NCI-H774 (cell line): Measurements from ENCODE around the gene MAML3.
A peak's percentile ranks its signal among the peaks of the same experiment; 100 is the strongest.

Source experiments
- DNase-seq: peaks from one replicate; lab custom pipeline; 2025; lab: John Stamatoyannopoulos, UW

The MAML3 gene

DNA sequence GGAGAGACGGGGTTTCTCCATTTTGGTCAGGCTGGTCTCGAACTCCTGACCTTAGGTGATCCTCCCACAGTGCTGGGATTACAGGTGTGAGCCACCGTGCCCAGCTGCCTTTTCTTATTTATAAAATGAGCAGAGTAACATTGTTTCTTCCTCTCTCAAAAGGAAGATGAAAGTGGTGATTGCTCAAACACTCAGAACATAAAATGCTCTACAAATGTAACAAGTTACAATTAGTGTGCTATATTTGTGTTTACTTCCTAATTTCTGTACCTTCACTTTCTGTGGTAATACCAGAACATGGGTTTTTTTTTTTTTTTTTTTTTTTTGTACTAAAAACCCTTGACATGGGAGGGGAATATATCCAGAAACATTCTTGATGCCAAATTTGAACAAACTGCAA lies 290.5 kb downstream of the MAML3 start:
- no peak for DNase-seq

DNA sequence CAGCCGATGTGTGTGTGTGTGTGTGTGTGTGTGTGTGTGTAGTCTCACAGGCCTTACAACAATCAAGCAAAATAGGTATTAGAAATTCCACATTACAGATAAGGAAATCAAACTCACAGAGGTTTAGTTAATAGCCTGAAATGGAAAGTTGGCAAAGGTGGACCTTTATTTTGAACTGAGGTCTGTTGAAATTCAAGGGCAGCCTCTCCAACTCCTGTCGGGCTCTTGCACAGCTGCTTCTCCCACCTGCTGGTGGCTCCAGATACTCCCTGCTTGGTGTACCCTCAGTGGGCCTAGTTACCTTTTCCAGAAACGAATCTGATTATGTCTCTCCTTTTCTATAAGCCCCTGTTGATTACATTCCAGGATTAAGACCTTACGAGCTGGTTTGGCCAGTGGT lies 292.5 kb downstream of the MAML3 start:
- DNase-seq, result no peak

DNA sequence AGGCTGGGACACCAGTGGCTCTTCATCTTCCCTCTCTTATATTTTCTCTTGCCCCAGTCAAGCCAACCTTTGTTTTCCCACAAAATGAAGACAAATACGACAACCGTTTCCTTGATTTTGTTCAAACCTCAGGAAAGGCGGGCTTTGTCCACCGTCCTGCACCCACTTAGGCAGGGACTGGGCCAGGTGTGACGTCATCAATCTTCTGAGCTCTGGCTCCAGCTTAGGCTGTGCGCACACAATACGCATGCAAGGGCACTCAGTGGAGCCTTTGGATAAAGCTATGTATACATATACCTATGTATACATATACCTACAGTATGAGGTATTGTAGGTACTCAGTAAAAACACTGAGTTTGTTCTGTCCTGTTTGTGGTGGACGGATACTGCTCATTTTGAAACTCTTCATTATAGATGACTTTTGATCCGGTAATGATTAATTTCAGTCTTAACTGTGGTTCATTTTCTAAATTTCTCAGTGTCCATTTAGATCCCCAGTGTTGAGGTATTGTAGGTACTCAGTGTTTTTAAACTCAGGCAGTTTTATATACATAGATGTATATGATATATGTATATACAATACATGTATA lies 293.5 kb downstream of the MAML3 start:
- DNase-seq, result no peak

DNA sequence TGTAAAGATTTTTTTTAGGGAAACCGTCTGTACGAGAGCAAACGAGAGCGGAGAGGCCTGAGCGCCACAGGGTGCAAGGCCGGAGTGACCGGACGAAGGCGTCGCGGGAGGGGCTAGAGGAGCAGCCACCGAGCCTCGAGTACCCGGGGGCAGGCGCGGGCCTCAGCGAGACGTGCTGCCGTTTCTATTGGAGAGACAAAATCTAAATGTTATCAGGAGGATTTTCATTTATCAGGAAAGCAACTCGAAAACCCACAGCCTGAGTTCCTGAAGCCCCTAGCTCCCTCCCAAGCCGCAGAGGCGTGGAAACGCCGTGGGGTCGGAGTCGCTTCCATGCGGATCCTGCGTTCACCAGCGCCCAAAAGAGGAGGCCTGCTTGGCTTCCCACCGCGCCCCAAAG lies 294.1 kb downstream of the MAML3 start:
- DNase-seq, result no peak

DNA sequence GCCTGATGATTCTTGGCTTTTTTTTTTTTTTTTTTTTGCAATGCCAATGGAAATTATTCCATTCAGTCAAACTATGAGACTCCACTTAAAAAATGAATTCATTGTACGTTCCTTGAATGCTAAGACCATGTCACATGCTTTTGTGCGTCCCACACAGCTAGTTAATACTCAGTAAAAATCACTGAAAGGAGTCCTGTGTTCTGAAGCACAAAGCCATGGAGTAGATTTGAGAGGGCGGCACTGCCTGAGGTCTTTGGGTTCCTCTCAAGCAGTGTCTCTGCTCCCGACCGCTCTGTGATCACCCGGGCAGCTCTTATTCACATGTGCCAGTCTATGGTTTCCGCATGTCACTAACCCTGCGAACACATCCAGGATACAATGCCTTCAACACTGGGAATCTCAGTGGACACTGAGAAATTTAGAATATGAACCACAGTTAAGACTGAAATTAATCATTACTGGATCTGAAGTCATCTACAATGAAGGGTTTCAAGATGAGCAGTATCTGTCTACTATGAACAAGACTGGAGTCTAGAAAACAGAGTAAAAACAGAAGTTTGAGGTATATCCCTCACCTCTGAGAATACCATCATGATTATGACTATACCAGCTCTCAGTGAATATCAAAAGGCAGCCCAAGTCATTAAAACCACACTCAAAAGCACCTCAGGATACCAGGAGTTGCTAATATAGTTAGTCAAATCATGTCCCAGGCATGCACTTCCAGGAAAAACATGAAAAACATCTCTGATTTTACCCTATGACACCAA lies 295.4 kb downstream of the MAML3 start:
- no peak for DNase-seq

DNA sequence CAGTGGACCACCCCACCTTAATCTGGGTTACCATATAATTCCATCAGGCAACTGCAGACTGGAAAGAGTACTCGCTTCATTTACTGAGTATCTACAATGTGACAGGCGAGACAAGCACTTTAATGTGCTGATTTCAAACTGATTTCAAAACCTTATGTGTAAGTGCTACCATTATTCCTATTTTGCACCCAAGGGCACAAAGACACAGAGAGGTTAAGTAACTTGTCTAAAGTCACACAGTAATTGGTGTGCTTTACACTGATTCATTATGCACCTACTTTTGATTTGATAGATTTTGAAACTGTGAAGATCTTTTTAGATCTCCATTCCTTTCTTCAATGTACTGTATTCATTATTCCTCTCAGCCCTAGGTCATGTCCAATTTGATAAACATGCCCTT lies 296.0 kb downstream of the MAML3 start:
- DNase-seq, result no peak

DNA sequence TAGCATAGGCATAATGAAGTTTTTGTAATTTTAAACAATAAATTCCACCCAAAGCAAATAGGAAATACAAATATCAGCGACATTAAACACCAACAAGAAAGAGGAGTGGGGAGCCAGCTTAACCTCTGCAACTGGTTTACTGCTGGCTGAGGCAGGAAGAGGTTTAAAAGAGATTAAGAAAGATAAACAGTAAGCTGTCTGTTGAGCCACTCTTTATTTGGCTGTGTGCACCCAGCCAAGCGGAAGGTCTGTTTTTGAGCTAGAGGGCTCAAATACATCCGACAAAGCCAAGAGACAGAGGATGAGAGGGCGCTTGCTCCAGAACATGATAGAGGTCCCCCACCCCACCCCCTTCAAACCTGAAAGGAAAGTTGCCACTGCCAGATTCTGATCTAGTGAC lies 297.0 kb downstream of the MAML3 start:
- no peak for DNase-seq

DNA sequence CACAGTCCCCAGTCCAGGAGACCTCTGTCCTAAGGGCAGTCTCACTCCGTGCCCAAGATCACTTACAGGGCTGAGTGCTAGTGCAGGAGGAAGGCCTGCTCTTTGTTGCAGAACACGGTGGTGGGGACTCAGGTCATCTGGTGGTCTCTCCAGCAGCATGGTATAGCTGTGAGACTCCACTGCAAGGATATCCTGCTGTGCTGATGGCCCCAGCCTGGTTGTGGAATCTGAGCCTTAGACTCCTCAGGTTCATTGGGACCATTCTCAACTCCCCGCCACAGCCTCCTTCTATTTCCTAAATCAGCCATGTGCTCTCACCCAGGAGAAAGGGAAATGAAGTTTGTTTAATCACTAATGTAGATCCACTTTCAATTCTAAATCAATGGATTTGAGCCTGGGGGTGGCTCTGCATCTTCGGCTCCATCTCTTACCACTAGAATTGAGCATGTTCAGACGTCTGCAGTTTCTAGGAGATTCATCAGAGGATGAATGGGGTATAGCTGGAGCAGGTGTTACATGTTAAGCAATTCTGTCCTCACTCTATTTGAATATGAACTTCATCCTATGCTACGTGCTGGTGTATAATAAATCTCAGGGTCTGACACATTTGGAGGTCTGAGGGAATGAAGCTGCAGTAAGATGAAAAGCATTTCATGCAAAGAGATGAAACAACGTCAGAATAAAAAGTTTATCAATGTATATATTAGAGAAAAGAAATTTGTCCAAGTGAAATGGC lies 299.1 kb downstream of the MAML3 start:
- DNase-seq, result no peak

DNA sequence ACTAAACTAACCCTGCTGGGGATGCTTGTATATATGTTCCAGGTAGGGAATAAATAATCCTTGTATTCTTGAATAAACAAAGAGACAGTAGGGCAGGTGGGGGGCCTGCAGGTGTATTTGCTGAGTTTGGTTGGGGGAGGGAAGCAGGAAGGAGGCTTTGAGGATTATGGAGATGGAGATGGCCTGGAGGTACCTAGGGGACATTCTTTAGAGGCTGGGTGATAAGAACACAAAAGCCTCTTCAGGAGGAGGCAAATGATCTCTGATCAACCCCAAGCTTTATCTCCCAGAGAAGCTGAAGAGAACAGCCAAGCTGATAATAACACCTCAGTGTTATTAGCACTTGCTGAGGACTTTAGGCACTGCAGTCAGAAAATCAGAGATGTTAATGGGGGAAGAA lies 300.7 kb downstream of the MAML3 start:
- DNase-seq, result no peak

DNA sequence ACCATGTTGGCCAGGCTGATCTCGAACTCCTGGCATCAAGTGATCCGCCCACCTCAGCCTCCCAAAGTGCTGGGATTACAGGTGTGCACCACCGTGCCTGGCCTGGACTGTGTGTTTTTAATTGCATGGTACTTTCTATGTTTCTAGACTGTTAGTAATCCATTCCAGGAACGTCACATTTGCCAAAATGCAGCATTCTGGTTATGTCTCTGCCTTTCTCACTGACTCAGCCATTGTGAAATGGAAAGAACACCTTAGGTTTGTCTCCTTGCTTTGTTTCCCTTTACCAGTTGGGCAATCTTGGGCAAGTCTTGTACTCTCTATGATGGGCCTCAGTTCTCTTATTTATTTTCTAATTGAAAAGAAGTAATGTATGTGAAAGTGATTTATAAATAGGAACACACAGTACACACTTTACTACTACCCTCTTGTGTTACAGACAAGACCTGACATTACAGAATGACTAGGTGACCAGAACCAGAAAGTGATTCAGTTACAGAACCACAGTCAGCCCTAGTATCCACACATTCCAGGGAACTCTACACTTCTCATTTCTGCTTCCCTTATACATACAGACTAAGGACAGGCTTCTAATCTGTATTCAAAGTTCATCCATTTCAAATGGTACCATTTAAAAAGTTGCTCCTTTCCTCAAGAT lies 301.2 kb downstream of the MAML3 start:
- no peak for DNase-seq

DNA sequence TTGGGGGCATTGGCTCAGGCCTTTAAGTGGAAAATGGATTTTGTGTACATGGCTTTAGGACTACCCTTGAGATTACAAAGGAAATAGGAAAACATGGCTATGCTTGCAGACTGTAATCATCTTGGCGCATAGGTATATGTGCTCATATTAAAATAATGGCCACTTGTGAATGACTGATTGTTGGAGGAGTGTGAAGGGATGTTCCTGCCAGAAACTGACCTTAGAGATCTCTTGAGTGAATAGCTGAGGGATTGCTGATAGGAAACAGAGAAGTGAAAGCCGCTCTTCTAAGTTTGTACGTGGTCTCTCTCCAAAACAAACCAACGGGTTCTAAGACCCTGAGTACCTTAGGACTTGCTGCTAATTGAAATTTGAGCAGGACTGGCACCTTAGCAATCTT lies 302.3 kb downstream of the MAML3 start:
- no peak for DNase-seq

DNA sequence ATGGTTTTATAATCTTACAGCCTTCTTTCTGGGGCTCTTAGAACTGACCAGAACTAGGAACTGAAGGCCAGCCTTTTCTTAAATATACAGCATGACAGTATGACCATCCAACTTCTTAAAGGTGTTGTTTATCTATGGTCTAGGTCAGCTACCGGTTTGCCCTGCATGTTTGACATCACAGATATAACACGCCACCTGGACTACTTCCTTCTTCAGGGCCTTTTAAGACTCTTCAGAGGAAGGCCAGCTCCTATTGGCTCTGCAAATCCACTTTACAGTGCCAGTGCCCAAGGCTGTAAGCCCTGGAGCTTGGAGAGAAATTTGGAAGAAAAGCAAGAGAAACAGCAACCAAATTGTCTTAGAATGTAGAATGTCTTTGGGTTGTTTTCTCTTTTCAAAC lies 302.9 kb downstream of the MAML3 start:
- no peak for DNase-seq

DNA sequence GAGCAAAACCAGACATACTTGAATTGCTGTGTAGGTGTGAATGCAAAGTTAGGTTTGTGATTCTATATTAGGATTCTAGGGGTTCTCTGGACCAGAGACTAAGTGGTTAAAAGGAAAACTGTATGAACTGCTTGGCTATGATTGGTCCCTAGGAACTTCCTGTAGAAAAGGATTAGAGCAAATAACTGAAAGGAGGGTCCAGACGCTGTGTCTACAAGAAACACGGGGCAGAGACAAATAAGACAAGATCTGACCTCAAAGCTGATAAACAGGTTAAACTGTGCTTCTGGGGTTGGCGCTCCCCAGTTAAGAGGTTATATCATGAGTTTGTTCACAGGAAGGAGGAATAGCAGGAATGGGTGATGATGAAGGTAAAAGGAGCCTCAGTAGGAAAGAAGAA lies 304.8 kb downstream of the MAML3 start:
- no peak for DNase-seq

DNA sequence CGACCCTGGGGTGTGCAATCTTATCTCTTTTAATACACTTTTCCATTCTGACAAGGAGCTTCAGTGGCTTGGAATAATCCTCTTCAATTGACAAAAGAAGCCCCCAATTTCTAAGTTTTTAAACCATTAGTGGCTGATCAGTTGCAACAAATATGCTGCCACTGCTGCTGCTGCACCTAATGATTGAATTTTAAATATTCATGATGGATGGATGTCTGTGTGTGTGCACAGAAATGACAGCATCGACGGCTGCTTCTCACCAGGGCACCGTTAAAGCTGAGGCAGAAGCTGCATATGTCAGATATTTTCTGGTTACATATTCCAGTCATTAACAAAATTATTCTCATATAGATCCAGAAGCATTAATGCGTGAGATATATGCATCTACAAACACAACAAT lies 306.0 kb downstream of the MAML3 start:
- DNase-seq, result no peak

DNA sequence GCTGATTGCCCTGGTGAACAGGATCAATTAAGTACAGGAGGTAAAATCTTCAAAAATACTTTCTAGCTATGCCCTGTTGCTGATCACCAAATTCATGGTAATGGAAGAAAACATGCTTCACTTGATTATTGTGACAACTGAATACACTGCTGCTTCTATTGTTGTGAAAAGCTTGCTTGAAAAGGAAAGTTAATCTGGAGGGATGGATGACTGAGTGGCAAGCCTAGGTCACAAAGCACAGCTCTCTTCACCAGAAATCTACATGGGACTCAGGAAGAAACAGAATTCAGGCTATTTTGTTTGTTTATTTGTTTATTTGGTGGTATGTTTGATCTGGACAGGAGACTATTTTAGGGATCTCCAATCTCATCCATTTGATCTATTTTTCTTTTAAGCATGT lies 306.4 kb downstream of the MAML3 start:
- DNase-seq, result no peak

DNA sequence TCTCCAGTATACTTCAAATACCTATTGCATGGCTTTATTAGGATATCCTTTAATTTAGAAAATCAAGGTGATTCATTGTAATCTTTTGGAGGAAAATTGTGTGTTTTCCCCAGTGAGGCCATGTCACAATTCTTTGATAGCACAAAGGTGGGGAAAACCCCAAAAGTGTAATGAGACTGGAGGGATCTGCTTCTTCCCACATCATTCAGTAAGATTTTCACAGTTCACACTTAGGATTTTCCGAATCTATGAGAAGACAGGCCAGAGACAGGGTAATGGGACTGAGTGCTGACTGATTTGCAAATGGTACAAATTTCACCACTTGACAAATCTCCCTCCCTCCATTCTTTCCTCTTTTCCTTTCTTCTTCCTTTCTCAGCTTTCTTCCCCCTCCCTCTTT lies 307.2 kb downstream of the MAML3 start:
- no peak for DNase-seq

DNA sequence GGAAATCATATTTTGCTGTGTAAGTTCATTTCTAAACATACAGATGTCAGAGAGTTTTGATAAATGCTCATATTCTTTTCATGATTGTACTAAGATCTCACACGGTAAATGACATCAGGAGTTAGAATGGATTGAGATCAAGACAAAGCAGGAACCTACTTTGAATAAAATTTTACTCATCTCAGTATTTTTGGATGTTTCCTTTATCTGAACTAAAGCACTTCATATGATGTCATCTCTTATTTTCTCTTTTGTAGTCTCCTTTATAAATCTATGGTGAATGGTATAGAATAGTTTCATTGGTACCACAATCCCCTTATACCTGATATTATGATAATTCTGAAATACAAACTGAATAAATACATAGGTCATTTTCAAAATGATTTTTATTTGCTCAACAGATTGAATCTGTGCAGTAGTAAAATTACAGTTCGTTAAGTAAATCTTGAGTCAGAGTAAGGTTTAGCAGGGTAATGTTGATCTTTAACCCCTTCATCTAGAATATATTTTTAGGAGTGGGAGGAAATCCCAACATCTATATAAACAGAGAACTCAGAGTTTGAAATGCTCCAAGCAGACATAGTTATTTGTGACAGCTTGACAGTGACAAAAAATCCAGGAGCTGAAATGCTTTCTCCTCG lies 308.4 kb downstream of the MAML3 start:
- no peak for DNase-seq

DNA sequence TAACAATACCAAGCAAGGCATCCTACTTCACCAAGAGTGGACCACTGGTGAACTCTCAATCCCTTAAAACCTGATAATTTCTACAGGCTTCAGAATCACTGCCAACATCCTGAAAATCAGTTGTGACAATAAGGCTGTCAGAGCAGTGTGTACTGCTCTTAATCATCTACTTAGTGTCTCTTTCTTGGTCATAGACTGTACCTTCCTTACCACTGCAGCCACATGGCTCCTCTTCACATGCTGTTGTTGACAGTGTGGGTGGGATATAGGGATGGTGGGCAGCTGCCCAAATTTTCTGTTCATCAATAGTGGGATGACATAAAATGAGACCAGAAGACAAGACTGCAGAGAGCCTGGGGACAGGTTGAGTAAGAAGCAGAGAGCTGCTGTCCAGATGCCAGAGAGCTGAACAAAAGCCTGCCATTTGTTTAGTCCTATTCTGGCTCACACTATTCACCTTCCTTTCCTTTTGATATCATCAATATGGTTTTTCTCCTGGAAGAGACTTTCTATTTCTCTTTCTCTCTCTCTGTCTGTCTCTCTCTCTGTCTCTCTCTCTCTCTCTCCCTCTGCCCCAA lies 309.4 kb downstream of the MAML3 start:
- DNase-seq, result no peak

DNA sequence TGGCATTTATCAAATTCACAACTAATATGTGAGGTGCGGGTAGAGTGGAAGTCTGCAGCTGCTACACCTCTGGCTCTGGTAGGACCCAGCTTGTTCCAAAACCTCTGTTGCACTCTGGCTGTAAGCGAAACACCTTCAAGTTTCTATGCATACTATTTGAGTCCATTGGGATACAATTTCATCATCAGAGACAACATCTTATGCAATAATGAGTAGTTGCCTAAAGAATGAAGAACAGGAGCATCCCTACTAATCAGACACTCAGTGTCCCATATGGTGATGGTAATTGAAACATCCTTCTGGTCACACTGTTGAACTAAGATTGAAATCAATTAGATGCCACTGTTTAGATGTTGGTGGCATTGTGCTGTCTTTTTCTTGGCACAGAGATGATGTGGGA lies 309.9 kb downstream of the MAML3 start:
- DNase-seq, result no peak

DNA sequence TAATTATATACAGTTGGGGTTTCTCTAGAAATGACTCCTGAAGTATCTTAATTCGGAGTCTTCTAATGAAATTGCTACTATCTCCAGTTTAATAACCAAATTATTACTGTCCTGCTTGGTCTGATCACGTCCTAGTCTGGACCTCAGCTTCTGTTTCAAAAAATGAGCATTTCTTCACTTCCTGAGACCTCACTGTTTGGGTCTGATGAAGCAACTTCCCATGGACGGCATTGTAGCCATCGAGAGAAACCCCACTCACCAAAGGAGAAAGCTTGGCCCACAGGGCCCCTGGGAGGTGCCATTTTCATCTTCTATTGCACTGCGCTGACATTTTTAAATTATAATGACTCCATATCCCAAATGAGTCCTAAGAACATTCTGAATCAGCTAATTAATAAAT lies 310.3 kb downstream of the MAML3 start:
- no peak for DNase-seq

DNA sequence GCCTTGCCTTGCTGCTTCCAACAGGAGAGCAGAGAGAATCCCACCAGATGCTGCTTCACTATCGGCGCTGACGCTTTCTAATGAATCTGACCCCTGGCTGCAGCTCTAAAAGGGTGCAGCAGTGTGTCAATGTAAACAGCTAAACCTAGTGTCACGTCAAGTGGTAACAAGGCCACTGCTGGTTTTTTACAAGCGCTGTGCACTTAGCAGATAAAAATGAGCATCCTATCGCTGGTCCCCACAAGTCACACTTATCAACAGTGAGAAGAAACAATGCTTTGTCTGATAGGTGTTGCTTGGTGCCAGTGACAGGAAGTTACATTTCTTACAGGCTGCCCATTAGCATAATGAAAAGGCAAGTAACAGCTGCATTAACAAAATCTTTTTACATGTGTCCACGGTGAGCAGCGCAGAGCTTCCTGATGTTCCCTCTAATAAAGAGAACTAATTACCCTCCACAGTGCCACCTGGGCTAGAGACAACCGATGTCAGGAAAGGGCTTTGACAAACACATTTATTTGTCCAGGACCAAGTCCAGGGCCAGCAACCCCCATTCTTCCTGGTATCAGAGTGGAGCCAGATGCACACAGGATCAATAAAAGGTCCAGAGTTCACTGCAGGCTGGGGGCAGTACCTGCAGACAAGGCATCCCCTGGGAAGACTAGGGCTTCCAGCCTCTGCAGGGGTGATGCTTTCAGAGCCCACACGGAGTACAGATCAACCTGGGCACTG lies 312.4 kb downstream of the MAML3 start:
- DNase-seq, result peak; percentile 37
